Measurements from ENCODE around the gene PDE4C. TPM values are rescaled to one million over a fixed set of nuclear protein-coding genes. Genes with fewer than 3 reads are reported as not detected.
A peak's percentile ranks its signal among the peaks of the same experiment; 100 is the strongest.

Gene PDE4C
- total RNA-seq, 1 donor from 2014 or later, result under 0.01 TPM

- DNase-seq (ENCODE audit: low read depth in 2 of 2), result no peak
Observed at GRCh38 chr19:18254546-18255503, 28.6 kb upstream of the PDE4C start.

GRCh38 chr19:18253716-18254115, 27.5 kb upstream of the PDE4C start:
- DNase-seq (ENCODE audit: low read depth in 2 of 2), result no peak

- DNase-seq (ENCODE audit: low read depth in 2 of 2), result no peak
Observed at GRCh38 chr19:18253130-18253529, 26.9 kb upstream of the PDE4C start.

- no peak for DNase-seq (ENCODE audit: low read depth in 2 of 2)
Observed at GRCh38 chr19:18252370-18252717, 26.1 kb upstream of the PDE4C start.

GRCh38 chr19:18251587-18252369, 25.5 kb upstream of the PDE4C start:
- DNase-seq (ENCODE audit: low read depth in 2 of 2), result peak; percentile 66 to 78

- DNase-seq (ENCODE audit: low read depth in 2 of 2), result no peak
Observed at GRCh38 chr19:18249834-18250233, 23.6 kb upstream of the PDE4C start.

GRCh38 chr19:18245297-18245696, 19.1 kb upstream of the PDE4C start:
- DNase-seq (ENCODE audit: low read depth in 2 of 2), result no peak

- peak; percentile 25 to 33 for DNase-seq (ENCODE audit: low read depth in 2 of 2)
Observed at GRCh38 chr19:18239303-18239702, 13.1 kb upstream of the PDE4C start.

- DNase-seq (ENCODE audit: low read depth in 2 of 2), result no peak
Observed at GRCh38 chr19:18234194-18234593, 8.0 kb upstream of the PDE4C start.

- DNase-seq (ENCODE audit: low read depth in 2 of 2), result peak; percentile 49
Observed at GRCh38 chr19:18233224-18233825, 7.1 kb upstream of the PDE4C start.

- peak in 1 of 2 donors; percentile 26 for DNase-seq (ENCODE audit: low read depth in 2 of 2)
Observed at GRCh38 chr19:18232540-18233223, 6.4 kb upstream of the PDE4C start.

- DNase-seq (ENCODE audit: low read depth in 2 of 2), result no peak
Observed at GRCh38 chr19:18231775-18232174, 5.5 kb upstream of the PDE4C start.

- DNase-seq (ENCODE audit: low read depth in 2 of 2), result no peak
Observed at GRCh38 chr19:18230941-18231734, 4.9 kb upstream of the PDE4C start.

GRCh38 chr19:18229915-18230314, 3.7 kb upstream of the PDE4C start:
- no peak for DNase-seq (ENCODE audit: low read depth in 2 of 2)

GRCh38 chr19:18229474-18229873, 3.2 kb upstream of the PDE4C start:
- DNase-seq (ENCODE audit: low read depth in 2 of 2), result no peak

- DNase-seq (ENCODE audit: low read depth in 2 of 2), result no peak
Observed at GRCh38 chr19:18227781-18228271, 1.6 kb upstream of the PDE4C start.

GRCh38 chr19:18226956-18227780, 930 bp upstream of the PDE4C start:
- DNase-seq (ENCODE audit: low read depth in 2 of 2), result no peak

GRCh38 chr19:18225355-18225701, 910 bp downstream of the PDE4C start:
- no peak for DNase-seq (ENCODE audit: low read depth in 2 of 2)

GRCh38 chr19:18224525-18225354, 1.5 kb downstream of the PDE4C start:
- peak; percentile 99 to 100 for DNase-seq (ENCODE audit: low read depth in 2 of 2)

All from lung microvascular endothelial cell (primary cell).